ENCODE data around the gene AOC3. TPM values are rescaled to one million over a fixed set of nuclear protein-coding genes. Genes with fewer than 3 reads are reported as not detected.

The AOC3 gene, protein sequence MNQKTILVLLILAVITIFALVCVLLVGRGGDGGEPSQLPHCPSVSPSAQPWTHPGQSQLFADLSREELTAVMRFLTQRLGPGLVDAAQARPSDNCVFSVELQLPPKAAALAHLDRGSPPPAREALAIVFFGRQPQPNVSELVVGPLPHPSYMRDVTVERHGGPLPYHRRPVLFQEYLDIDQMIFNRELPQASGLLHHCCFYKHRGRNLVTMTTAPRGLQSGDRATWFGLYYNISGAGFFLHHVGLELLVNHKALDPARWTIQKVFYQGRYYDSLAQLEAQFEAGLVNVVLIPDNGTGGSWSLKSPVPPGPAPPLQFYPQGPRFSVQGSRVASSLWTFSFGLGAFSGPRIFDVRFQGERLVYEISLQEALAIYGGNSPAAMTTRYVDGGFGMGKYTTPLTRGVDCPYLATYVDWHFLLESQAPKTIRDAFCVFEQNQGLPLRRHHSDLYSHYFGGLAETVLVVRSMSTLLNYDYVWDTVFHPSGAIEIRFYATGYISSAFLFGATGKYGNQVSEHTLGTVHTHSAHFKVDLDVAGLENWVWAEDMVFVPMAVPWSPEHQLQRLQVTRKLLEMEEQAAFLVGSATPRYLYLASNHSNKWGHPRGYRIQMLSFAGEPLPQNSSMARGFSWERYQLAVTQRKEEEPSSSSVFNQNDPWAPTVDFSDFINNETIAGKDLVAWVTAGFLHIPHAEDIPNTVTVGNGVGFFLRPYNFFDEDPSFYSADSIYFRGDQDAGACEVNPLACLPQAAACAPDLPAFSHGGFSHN
- total RNA-seq, result 0.40 TPM in 1 of 2 replicates, not detected in the other

DNA sequence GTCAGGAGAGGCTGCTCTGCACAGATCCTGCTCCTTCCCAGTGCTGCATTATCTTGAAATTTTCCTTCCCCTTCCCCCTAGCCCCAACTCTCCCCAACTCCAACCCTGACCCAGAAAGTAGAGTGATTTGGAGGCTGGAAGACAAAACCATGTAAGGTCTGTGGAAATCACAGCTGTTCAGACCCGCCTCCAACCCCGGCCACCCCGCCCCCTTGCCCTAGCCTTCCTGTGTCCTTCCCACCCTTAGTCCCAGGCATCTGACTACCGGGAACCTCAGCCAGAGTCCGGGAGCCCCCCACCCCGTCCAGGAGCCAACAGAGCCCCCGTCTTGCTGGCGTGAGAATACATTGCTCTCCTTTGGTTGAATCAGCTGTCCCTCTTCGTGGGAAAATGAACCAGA lies at the start of gene AOC3:
AOC3 (plus strand) TSS at position 246 of the 400 bp plus-strand sequence; CDS start at position 391, 145 bp downstream.

DNA sequence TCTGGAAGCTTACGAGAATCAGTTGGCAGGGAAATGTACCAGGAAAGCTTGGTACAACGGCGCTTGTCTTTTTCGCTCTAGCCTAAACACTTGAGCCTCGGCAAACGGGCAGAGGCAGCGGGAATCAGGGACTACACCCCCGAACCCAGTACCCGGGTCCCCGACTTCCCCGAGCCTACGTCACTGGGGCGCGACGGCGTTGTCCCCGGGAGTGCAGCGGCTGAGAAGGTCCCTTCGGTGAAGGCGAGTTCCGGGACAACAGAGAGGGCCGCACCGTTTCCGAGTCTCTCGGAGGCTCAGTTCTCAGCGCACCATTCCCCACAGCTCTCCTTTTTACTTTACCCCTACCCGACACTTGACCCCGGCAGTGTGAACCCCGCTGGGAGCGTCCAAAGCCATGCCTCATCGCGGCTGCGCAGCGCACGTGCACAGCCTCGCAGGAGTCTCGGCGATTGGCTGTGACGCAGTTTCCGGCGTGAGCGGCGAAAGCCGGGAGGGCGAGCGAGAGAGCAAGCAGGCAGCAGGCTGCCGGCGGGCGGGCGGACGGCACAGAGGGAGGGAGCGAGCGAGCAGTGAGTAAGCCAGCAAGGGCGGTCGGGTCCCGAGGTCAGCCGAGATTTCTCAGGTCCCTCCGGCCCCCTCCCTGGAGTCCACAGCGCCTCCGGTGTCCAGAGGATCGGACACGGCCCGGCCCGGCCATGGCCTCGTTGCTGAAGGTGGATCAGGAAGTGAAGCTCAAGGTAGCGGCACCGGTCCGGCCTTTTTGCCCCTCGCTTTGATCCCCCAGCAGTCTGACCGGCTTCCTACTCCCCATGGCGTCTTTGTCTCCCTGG lies 17.8 kb upstream of the AOC3 start, which contains the start of gene PSME3:
PSME3 (plus strand) TSS at position 464 of the 833 bp plus-strand sequence; CDS start at position 699, 235 bp downstream.

DNA sequence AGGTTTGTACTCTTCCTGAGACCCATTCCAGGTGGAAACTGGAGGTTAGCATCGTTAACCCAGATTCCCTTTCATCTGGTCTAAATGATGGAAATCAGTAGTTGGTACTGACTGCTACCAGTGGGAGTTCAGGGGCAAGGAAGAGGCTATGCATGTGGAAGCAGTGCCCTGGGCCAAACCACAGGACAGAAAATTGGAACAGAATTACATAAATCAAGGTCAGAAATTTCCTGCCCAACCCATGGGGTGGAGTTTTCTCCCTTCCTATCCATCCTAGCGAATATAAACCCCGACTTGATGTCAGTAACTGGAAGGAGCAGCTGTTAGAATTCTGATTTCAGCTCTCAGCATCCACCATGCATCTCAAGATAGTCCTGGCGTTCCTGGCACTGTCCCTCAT lies 6.7 kb upstream of the AOC3 start, which contains the start of gene AOC2:
AOC2 (plus strand) TSS at position 310 of the 400 bp plus-strand sequence; CDS start at position 357, 47 bp downstream.

DNA sequence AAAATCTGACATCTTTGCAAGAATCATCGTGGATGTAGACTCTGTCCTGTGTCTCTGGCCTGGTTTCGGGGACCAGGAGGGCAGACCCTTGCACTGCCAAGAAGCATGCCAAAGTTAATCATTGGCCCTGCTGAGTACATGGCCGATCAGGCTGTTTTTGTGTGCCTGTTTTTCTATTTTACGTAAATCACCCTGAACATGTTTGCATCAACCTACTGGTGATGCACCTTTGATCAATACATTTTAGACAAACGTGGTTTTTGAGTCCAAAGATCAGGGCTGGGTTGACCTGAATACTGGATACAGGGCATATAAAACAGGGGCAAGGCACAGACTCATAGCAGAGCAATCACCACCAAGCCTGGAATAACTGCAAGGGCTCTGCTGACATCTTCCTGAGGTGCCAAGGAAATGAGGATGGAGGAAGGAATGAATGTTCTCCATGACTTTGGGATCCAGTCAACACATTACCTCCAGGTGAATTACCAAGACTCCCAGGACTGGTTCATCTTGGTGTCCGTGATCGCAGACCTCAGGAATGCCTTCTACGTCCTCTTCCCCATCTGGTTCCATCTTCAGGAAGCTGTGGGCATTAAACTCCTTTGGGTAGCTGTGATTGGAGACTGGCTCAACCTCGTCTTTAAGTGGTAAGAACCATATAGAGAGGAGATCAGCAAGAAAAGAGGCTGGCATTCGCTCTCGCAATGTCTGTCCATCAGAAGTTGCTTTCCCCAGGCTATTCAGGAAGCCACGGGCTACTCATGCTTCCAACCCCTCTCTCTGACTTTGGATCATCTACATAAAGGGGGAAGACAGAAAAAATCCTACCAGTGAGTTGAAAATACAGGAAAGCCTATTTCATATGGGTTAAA lies 49.7 kb downstream of the AOC3 start, which contains the start of gene G6PC1:
G6PC1 (plus strand) TSS at position 340 of the 872 bp plus-strand sequence; CDS start at position 418, 78 bp downstream.

Other genes with a start within 250 kb of the AOC3 start
- 30.9 and 34.6 TPM in 2 replicates for gene RETREG3, start 241.8 kb upstream of the AOC3 start, total RNA-seq
- gene TUBG1, start 241.5 kb upstream of the AOC3 start, total RNA-seq, result 104 and 106 TPM in 2 replicates
- gene TUBG2, start 191.9 kb upstream of the AOC3 start, total RNA-seq, result 2.6 and 6.4 TPM in 2 replicates
- 9.1 and 10.4 TPM in 2 replicates for gene PLEKHH3, start 174.2 kb upstream of the AOC3 start, total RNA-seq
- 2.9 and 9.1 TPM in 2 replicates for gene CCR10, start 169.4 kb upstream of the AOC3 start, total RNA-seq
- 38.2 and 40.8 TPM in 2 replicates for gene CNTNAP1, start 168.7 kb upstream of the AOC3 start, total RNA-seq
- 9.0 and 13.3 TPM in 2 replicates for gene EZH1, start 106.2 kb upstream of the AOC3 start, total RNA-seq
- 9.6 and 14.4 TPM in 2 replicates for gene RAMP2, start 90.0 kb upstream of the AOC3 start, total RNA-seq
- gene VPS25, start 77.8 kb upstream of the AOC3 start, total RNA-seq, result 70.7 and 88.0 TPM in 2 replicates
- gene WNK4, start 70.6 kb upstream of the AOC3 start, total RNA-seq, result 2.9 and 3.7 TPM in 2 replicates
- gene COA3, start 52.5 kb upstream of the AOC3 start, total RNA-seq, result 85.2 and 103 TPM in 2 replicates
- not detected in 2 replicates for gene CNTD1, start 52.3 kb upstream of the AOC3 start, total RNA-seq
- 97.8 and 99.6 TPM in 2 replicates for gene BECN1, start 26.9 kb upstream of the AOC3 start, total RNA-seq
- gene PSME3, start 17.8 kb upstream of the AOC3 start, total RNA-seq, result 119 and 146 TPM in 2 replicates
- gene AOC2, start 6.6 kb upstream of the AOC3 start, total RNA-seq, result 0.20 and 0.27 TPM in 2 replicates
- gene G6PC1, start 49.6 kb downstream of the AOC3 start, total RNA-seq, result not detected in 2 replicates
- gene AARSD1, start 113.3 kb downstream of the AOC3 start, total RNA-seq, result 24.7 and 41.7 TPM in 2 replicates
- gene PTGES3L, start 128.9 kb downstream of the AOC3 start, total RNA-seq, result not detected in 2 replicates
- 8.6 and 10.1 TPM in 2 replicates for gene RUNDC1, start 129.4 kb downstream of the AOC3 start, total RNA-seq
- 1,175 and 1,267 TPM in 2 replicates for gene RPL27, start 147.2 kb downstream of the AOC3 start, total RNA-seq
- 93.7 and 97.2 TPM in 2 replicates for gene IFI35, start 155.6 kb downstream of the AOC3 start, total RNA-seq
- gene VAT1, start 171.2 kb downstream of the AOC3 start, total RNA-seq, result 810 and 880 TPM in 2 replicates
- gene RND2, start 174.0 kb downstream of the AOC3 start, total RNA-seq, result under 0.01 and 0.20 TPM in 2 replicates